ENCODE data around the gene MLEC.
A peak's percentile ranks its signal among the peaks of the same experiment; 100 is the strongest.

MLEC gene

DNA sequence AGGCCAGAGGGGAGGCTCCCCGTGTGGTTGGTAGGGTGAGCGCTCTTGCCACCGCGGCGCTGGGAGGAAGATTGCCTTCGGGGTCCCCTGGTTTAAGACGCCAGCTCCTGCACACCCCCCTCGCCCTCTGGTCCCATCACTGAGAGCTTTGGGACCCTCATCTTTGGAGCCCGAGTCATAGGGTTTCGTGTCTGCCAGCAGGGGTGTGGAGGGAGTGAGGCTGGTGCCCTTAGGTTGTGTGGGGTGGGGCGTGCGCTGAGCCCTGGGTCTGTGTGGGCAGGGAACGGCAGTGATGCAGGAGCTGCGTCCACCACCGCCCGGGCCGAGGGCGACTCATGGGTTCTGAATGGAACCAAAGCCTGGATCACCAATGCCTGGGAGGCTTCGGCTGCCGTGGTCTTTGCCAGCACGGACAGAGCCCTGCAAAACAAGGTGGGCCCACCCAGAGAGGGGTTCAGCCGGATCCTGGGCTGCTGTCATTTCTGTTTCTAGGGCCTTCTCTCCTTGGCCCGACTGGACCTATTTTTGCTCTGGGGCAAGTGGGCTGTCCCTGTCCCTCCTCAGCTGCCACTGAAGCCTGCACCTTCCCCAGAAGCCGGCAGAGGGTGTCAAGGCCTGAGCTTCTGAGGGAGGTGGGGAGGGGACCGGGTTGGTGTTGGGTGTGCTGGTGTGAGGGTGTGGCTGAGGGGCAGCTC lies 50.8 kb downstream of the MLEC start:
- no peak overlapping the region for H3K4me3 ChIP-seq
- H3K27ac ChIP-seq, result no peak overlapping the region

DNA sequence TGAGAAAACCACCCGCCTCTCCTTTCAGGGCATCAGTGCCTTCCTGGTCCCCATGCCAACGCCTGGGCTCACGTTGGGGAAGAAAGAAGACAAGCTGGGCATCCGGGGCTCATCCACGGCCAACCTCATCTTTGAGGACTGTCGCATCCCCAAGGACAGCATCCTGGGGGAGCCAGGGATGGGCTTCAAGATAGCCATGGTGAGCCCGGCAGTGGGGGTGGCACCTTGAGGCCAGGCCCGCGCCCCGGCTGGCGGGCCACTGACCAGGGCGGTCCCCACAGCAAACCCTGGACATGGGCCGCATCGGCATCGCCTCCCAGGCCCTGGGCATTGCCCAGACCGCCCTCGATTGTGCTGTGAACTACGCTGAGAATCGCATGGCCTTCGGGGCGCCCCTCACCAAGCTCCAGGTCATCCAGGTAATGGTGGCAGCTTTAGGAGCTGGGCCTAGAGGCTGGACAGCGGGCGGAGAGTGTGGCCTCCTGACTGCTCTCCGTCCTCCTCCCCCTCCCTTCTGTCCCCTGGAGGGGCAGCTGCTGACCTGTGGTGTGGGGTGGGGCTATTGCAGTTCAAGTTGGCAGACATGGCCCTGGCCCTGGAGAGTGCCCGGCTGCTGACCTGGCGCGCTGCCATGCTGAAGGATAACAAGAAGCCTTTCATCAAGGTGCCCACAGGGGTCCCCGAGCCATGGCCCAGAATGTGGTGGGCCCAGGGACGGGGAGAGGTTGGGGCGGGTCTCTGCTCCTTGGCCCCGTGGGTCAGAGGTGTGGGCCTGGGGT lies 51.5 kb downstream of the MLEC start:
- H3K4me3 ChIP-seq, result no peak overlapping the region
- H3K27ac ChIP-seq, result no peak overlapping the region

DNA sequence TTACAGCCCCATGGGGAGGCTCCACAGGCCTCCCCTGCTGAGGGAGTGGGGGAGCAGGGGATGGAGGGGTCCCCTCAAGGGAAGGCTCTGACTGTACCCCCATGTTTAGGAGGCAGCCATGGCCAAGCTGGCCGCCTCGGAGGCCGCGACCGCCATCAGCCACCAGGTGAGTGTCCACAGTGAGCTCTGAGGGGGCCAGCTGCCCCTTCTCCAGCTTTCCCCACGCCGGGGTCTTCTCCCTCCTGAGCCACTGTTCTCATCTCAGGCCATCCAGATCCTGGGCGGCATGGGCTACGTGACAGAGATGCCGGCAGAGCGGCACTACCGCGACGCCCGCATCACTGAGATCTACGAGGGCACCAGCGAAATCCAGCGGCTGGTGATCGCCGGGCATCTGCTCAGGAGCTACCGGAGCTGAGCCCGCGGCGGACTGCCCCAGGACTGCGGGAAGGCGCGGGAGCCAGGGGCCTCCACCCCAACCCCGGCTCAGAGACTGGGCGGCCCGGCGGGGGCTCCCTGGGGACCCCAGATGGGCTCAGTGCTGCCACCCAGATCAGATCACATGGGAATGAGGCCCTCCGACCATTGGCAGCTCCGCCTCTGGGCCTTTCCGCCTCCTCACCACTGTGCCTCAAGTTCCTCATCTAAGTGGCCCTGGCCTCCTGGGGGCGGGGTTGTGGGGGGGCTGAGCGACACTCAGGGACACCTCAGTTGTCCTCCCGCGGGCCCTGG lies 52.2 kb downstream of the MLEC start:
- Histone ChIP-seq H3K4me3 (no peak overlapping the region), H3K27ac (peak overlapping the region in 1 of 21 experiments; percentile 6)

DNA sequence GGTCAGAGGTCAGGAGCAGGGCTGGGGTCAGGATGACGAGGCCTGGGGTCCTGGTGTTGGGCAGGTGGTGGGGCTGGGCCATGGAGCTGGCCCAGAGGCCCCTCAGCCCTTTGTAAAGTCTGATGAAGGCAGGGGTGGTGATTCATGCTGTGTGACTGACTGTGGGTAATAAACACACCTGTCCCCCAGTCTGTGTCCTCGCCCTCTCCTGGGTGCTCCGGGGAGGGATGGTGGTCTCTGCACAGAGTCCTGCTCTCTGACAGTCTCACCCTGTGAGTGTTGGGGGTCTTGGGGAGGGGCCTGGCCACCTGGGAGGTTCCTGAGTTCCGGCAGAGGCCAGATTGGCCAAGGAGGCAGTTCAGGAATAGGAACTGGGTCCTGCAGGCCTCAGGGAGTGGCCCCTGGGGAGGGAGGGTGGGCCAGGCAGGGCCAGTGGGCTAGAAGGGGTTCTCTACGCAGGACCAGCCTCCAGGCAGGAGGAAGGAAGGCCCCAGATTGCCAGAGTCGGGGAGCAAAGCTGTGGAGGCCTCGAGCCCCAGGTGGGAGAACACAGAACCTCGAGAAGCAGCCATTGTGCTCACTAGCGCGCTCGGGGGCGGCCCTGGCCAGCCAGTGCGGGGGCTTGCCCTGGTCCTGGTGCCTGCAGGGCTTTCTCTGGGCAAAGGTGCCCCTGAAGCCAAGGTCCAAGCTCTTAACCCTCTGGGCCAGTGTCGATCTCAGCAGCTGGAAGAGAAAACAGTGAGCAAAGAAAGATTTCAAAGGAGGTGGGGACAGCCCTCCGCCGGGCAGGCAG lies 53.1 kb downstream of the MLEC start:
- Histone ChIP-seq H3K27ac (peak overlapping the region in 1 of 21 experiments; percentile 6), H3K4me3 (no peak overlapping the region)

DNA sequence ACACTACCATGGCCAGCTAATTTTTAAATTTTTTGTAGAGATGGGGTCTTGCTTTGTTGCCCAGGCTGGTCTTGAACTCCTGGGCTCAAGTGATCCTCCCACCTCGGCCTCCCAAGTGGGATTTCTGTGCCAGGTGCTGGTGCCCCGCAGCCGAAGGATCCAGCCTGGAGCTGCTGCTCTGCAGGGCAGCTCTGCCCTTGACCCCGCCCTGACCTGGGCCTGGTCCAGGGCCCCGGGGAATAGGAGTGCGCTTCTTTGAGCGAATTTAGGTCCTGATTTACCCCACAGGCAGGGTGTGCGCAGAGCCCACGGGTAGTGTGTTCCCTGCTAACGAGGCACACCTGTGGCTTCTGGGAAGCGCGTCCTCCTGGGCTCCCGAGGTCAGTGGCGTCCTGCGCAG lies 53.9 kb downstream of the MLEC start:
- no peak overlapping the region for H3K4me3 ChIP-seq
- no peak overlapping the region for H3K27ac ChIP-seq

DNA sequence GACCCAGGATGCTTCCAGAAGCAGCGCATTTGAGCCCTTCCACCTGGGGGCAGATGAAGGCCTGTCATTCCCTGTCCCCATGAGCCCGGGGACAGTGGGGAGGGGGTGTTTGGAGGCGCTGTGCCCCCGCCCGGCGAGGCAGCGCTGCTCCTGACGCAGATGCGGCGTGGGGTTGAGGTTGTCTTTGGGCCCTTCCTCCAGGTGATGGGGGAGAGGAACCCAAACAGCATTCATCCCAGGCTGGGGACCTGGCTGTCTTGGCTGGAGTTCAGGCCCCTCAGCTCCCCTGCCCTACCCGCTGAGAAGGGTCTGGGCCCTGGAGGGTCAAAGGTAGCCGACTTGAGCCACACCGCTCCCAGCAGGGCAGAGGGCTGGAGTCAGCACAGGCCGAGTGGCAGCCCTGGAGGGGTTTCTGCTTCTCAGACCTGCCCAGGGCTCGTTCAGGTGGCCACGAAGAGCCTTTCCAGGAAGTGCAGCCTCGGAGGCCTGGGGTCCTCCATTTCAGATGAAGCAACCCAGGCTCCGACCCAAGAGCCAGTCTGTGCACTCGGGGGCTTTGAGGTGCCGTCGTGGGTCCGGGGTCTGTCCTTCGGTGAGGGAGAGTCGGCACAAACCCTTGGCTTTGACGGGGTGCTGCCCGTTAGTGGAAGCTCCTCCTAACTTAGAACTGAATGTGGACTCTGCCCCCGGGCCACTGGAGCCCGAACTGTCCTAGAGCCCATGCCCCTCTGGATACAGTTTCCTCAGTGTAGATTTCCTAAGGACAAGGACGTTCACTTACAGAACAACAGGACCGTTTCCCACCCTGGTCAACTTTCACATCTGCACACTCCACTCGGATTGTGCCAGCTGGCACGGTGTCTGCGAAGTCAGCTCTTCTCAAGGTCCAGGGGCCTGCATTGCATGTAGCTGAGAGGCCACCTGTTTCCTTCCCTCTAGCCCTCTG lies 54.8 kb downstream of the MLEC start:
- no peak overlapping the region for H3K4me3 ChIP-seq
- H3K27ac ChIP-seq, result no peak overlapping the region

DNA sequence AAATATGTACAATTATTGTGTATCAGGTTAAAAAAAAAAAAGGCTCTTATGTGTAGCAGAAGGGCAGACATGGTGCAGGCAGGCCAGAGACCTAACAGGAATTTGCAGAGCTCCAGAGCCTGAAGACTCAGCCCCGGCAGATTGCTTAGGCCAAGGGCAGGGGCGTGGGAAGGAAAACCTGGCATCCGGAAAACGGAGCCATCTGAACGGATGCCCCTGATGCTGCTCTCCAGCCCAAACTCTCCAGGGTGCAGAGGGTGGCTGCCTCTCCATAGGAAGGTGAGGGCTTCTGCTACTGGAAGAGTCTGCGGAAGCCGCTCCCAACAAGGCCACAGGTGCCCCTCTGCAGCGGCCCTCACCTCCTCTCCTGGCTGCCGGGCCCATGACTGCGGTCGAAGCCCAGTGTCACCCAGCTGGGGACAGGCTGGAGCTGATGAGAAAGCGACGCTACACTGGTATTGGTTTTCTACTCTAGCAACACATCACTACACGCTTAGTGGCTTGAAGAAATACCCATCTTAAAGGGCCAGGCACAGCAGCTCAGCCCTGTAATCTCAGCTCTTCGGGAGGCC lies 58.1 kb downstream of the MLEC start:
- Histone ChIP-seq H3K4me3 (no peak overlapping the region), H3K27ac (no peak overlapping the region)

DNA sequence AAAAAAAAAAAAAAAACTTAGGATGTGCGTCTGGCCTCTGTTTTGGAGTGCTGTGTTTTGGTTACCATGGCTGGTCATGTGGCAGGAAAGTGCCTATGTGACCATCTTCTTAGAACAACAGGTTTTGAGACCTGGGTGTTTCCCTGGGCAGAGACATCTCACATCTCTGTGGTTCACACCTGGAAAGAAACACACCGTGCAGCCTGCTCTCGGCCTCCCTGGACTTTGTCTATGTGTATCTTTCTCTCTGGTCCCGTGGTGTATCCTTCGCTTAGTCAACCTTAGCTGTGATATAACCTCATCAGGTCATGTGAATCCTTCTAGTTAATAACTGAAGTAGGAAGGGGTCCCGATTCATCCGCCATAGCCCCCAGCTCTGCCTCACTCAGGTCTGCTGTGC lies 61.3 kb downstream of the MLEC start:
- Histone ChIP-seq H3K4me3 (no peak overlapping the region), H3K27ac (no peak overlapping the region)

DNA sequence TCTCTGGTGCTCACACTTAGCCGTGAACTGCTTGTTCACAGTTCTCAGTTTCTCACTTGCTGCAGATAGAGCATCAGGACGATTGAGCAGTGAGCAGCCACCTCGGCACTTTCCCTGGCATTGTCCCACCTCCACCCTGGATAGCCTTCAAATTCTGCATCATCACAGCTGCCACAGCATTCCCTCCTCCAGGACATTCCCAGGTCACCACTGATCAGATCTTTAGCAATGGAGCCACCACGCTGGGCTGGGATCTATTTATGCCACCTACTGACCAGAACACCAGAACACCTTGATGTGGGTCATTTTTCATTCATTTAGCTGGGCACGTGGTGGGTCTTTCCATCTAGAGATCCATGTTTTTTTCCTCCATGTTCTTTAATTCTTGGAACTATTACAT lies 62.3 kb downstream of the MLEC start:
- no peak overlapping the region for H3K4me3 ChIP-seq

DNA sequence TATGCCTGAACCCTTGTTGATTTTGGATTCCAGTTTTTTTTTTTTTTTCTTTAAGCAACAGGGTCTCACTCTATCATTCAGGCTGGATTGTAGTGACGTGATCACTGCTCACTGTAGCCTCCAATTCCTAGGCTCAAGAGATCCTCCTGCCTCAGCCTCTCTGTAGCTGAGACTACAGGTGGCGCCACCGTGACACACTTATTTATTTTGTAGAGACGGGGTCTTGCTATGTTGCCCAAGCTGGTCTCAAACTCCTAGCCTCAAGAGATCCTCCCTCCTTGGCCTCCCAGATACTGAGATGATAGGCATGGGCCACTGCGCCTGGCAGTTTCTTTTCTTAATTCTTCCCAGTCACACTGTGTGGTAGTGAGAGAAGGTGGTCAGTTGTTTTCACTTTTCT lies 63.9 kb downstream of the MLEC start:
- Histone ChIP-seq H3K27ac (no peak overlapping the region), H3K4me3 (no peak overlapping the region)

More for the DNA sequence above, 62.3 kb downstream of the MLEC start:
- no peak overlapping the region for H3K27ac ChIP-seq

DNA sequence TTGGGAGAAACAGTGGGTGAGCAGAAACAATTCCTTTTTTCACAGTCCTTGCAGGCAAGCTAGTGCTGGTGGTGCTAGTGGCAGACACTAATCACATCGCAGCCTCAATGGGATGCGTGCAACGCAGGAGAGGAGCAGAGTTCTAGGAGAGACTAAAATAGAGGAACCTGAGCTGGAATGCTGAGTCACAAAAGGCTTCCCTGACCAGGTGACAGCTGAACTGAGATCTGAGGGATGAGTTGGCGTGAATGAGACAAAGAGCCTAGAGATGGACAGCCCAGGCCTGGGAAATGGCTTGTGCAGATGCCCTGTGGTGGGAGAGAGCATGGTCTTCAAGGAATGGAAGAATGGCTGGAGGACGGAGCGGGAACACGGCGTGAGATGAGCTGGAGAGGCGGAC lies 64.4 kb downstream of the MLEC start:
- no peak overlapping the region for H3K27ac ChIP-seq
- H3K4me3 ChIP-seq, result no peak overlapping the region

All from skin epidermis (tissue), 12 donors.